ENCODE results near the gene SLC7A9.
"Not testable (repeated sequence)": the region's sequence is repeated elsewhere in the genome, so short reads cannot be mapped to it uniquely, and the experiment has no call there.

Gene SLC7A9

GRCh38 chr19:32865326-32865725, 4.2 kb downstream of the SLC7A9 start:
- in situ Hi-C loops (cut with MboI; ENCODE audit: low sequenced_read_pairs): no loop called here

- in situ Hi-C loops (cut with MboI; ENCODE audit: low sequenced_read_pairs): no loop called here
Observed at GRCh38 chr19:32864318-32865007, 5.1 kb downstream of the SLC7A9 start.

GRCh38 chr19:32863841-32864240, 5.7 kb downstream of the SLC7A9 start:
- in situ Hi-C loops (cut with MboI; ENCODE audit: low sequenced_read_pairs): no loop called here

GRCh38 chr19:32863301-32863700, 6.3 kb downstream of the SLC7A9 start:
- in situ Hi-C loops (cut with MboI; ENCODE audit: low sequenced_read_pairs): no loop called here

GRCh38 chr19:32862741-32863140, 6.8 kb downstream of the SLC7A9 start:
- in situ Hi-C loops (cut with MboI; ENCODE audit: low sequenced_read_pairs): no loop called here

GRCh38 chr19:32862173-32862572, 7.4 kb downstream of the SLC7A9 start:
- in situ Hi-C loops (cut with MboI; ENCODE audit: low sequenced_read_pairs): no loop called here

- in situ Hi-C loops (cut with MboI; ENCODE audit: low sequenced_read_pairs): no loop called here
Observed at GRCh38 chr19:32861596-32861995, 8.0 kb downstream of the SLC7A9 start.

GRCh38 chr19:32859591-32859990, 10.0 kb downstream of the SLC7A9 start:
- in situ Hi-C loops (cut with MboI; ENCODE audit: low sequenced_read_pairs): no loop called here

GRCh38 chr19:32858559-32858958, 11.0 kb downstream of the SLC7A9 start:
- in situ Hi-C loops (cut with MboI; ENCODE audit: low sequenced_read_pairs): no loop called here

GRCh38 chr19:32858155-32858554, 11.4 kb downstream of the SLC7A9 start:
- in situ Hi-C loops (cut with MboI; ENCODE audit: low sequenced_read_pairs): no loop called here

- in situ Hi-C loops (cut with MboI; ENCODE audit: low sequenced_read_pairs): no loop called here
Observed at GRCh38 chr19:32857584-32857983, 12.0 kb downstream of the SLC7A9 start.

- in situ Hi-C loops (cut with MboI; ENCODE audit: low sequenced_read_pairs): not testable (repeated sequence)
Observed at GRCh38 chr19:32856818-32857217, 12.7 kb downstream of the SLC7A9 start.

GRCh38 chr19:32852216-32852615, 17.4 kb downstream of the SLC7A9 start:
- in situ Hi-C loops (cut with MboI; ENCODE audit: low sequenced_read_pairs): no loop called here

GRCh38 chr19:32848035-32848434, 21.5 kb downstream of the SLC7A9 start:
- in situ Hi-C loops (cut with MboI; ENCODE audit: low sequenced_read_pairs): not testable (repeated sequence)

GRCh38 chr19:32843716-32844245, 25.8 kb downstream of the SLC7A9 start:
- in situ Hi-C loops (cut with MboI; ENCODE audit: low sequenced_read_pairs): no loop called here

- in situ Hi-C loops (cut with MboI; ENCODE audit: low sequenced_read_pairs): no loop called here
Observed at GRCh38 chr19:32842061-32842460, 27.5 kb downstream of the SLC7A9 start.

GRCh38 chr19:32837531-32837930, 32.0 kb downstream of the SLC7A9 start:
- in situ Hi-C loops (cut with MboI; ENCODE audit: low sequenced_read_pairs): no loop called here

GRCh38 chr19:32833388-32833787, 36.2 kb downstream of the SLC7A9 start:
- in situ Hi-C loops (cut with MboI; ENCODE audit: low sequenced_read_pairs): not testable (repeated sequence)

- in situ Hi-C loops (cut with MboI; ENCODE audit: low sequenced_read_pairs): not testable (repeated sequence)
Observed at GRCh38 chr19:32832825-32833224, 36.7 kb downstream of the SLC7A9 start.

- in situ Hi-C loops (cut with MboI; ENCODE audit: low sequenced_read_pairs): not testable (repeated sequence)
Observed at GRCh38 chr19:32832094-32832493, 37.5 kb downstream of the SLC7A9 start.

- in situ Hi-C loops (cut with MboI; ENCODE audit: low sequenced_read_pairs): no loop called here
Observed at GRCh38 chr19:32831611-32832010, 38.0 kb downstream of the SLC7A9 start.

- in situ Hi-C loops (cut with MboI; ENCODE audit: low sequenced_read_pairs): no loop called here
Observed at GRCh38 chr19:32830231-32831014, 39.1 kb downstream of the SLC7A9 start.
